Neural crest cell (in vitro differentiated cells): ENCODE measurements around the gene ADGRB2. TPM values are rescaled to one million over a fixed set of nuclear protein-coding genes. Genes with fewer than 3 reads are reported as not detected.

Source experiments
- DNase-seq: peaks from one replicate; pipeline ENCODE4 v3.0.0; 2021; ENCODE audit warnings: low read depth, mixed read lengths, low spot score
- H3K27ac Mint-ChIP-seq: one replicate; pipeline ENCODE4 v1.8.0; 2021; ENCODE audit warnings: mild to moderate bottlenecking, mixed read lengths; ENCODE audit not compliant: unreplicated experiment
- H3K27me3 Mint-ChIP-seq: 2 replicates; pipeline ENCODE4 v1.8.0; 2021; ENCODE audit warnings: low read depth, mild to moderate bottlenecking, mixed read lengths
- H3K36me3 Mint-ChIP-seq: 2 replicates; pipeline ENCODE4 v1.8.0; 2021; ENCODE audit warnings: low read depth, mild to moderate bottlenecking, mixed read lengths
- H3K4me1 Mint-ChIP-seq: 2 replicates; pipeline ENCODE4 v1.8.0; 2021; ENCODE audit warnings: mixed read lengths
- H3K4me3 Mint-ChIP-seq: one replicate; pipeline ENCODE4 v1.8.0; 2021; ENCODE audit warnings: mild to moderate bottlenecking, mixed read lengths
- H3K9me3 Mint-ChIP-seq: 2 replicates; pipeline ENCODE4 v1.8.0; 2021; ENCODE audit warnings: mixed read lengths
- CTCF ChIP-seq: fragments of 200-600 bp; sonication (generic); conservative IDR thresholded peaks from 2 replicates; pipeline ENCODE4 v1.5.0; 2021; ENCODE audit warnings: antibody characterized with exemption, mild to moderate bottlenecking
- total RNA-seq: library from RNA; stranded (reverse); gene quantifications from 2 replicates; pipeline ENCODE4 v1.2.1, GENCODE V29; 2021

The ADGRB2 gene
- total RNA-seq, 1 donor from 2014 or later = 18.8 TPM

- H3K4me1 Mint-ChIP-seq = peaks cover 13% of the 10 kb centered on the region
- no peaks in the 10 kb centered on the region for H3K36me3 Mint-ChIP-seq
- no peak for TF ChIP-seq CTCF
- no peak overlapping the region for H3K4me3 Mint-ChIP-seq
- no peaks in the 10 kb centered on the region for H3K27me3 Mint-ChIP-seq
- H3K9me3 Mint-ChIP-seq = no peaks in the 10 kb centered on the region
- no peak for DNase-seq
- no peak overlapping the region for H3K27ac Mint-ChIP-seq
Observed at GRCh38 chr1:31797216-31797615, 33.1 kb upstream of the ADGRB2 start.

- no peak overlapping the region for H3K27ac Mint-ChIP-seq
Observed at GRCh38 chr1:31796707-31797106, 32.6 kb upstream of the ADGRB2 start.

GRCh38 chr1:31795801-31796621 is 31.9 kb upstream of the ADGRB2 start:
- no peaks in the 10 kb centered on the region for H3K36me3 Mint-ChIP-seq
- DNase-seq = no peak
- no peak overlapping the region for H3K4me3 Mint-ChIP-seq
- H3K4me1 Mint-ChIP-seq = peaks cover 12% of the 10 kb centered on the region
- no peaks in the 10 kb centered on the region for H3K9me3 Mint-ChIP-seq
- no peak overlapping the region for H3K27ac Mint-ChIP-seq
- no peak for TF ChIP-seq CTCF
- no peaks in the 10 kb centered on the region for H3K27me3 Mint-ChIP-seq

More at GRCh38 chr1:31796707-31797106, 32.6 kb upstream of the ADGRB2 start:
- TF ChIP-seq CTCF = no peak
- H3K4me3 Mint-ChIP-seq = no peak overlapping the region
- H3K27me3 Mint-ChIP-seq = no peaks in the 10 kb centered on the region
- no peaks in the 10 kb centered on the region for H3K9me3 Mint-ChIP-seq
- no peak for DNase-seq
- no peaks in the 10 kb centered on the region for H3K36me3 Mint-ChIP-seq
- peaks cover 13% of the 10 kb centered on the region for H3K4me1 Mint-ChIP-seq

- H3K4me1 Mint-ChIP-seq = peaks cover 7% of the 10 kb centered on the region
- H3K4me3 Mint-ChIP-seq = no peak overlapping the region
- no peak for TF ChIP-seq CTCF
- H3K9me3 Mint-ChIP-seq = no peaks in the 10 kb centered on the region
- H3K27ac Mint-ChIP-seq = no peak overlapping the region
- no peaks in the 10 kb centered on the region for H3K27me3 Mint-ChIP-seq
- no peak for DNase-seq
- H3K36me3 Mint-ChIP-seq = no peaks in the 10 kb centered on the region
Observed at GRCh38 chr1:31795096-31795675, 31.0 kb upstream of the ADGRB2 start.

- peaks cover 7% of the 10 kb centered on the region for H3K4me1 Mint-ChIP-seq
- no peaks in the 10 kb centered on the region for H3K9me3 Mint-ChIP-seq
- DNase-seq = no peak
- TF ChIP-seq CTCF = no peak
- H3K4me3 Mint-ChIP-seq = no peak overlapping the region
- no peak overlapping the region for H3K27ac Mint-ChIP-seq
- no peaks in the 10 kb centered on the region for H3K27me3 Mint-ChIP-seq
- no peaks in the 10 kb centered on the region for H3K36me3 Mint-ChIP-seq
Observed at GRCh38 chr1:31793586-31794285, 29.6 kb upstream of the ADGRB2 start.
